ENCODE measurements around the gene COPZ1. TPM values are rescaled to one million over a fixed set of nuclear protein-coding genes. Genes with fewer than 3 reads are reported as not detected.
A peak's percentile ranks its signal among the peaks of the same experiment; 100 is the strongest.

COPZ1 gene
- total RNA-seq, 1 donor from 2014 or later: 219 TPM

DNA sequence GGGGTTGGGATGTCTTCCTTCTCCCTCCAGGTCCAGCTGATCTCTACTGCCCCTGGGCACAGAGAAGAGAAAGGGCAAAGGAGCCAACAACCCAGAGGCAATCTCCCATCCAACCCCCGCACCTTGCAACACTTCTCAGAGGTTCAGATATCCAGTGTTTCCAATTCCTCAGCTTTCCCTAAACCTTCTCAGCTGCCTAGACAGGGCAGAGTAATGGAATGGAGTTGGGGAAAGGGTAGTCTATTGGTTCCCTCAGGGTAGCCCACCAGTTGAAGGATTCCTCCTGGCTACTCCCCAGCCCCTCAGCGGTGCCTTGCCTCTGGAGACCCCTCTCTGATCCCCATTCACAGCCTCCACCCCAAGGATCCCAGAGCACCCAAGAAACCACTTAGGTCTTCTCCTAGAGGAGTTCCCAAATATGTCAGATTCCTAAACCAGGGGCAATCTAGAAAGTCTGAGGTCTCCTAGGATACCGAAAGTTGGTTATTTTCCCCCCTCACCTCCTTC is 24.7 kb upstream of the COPZ1 start:
- H3K27me3 Mint-ChIP-seq (ENCODE audit: insufficient read depth, low read depth): peaks cover 11% of the 10 kb centered on the region
- Histone ChIP-seq H3K27me3 (no peaks in the 10 kb centered on the region), H3K79me2 (ENCODE audit: low read depth) (peaks cover 5% of the 10 kb centered on the region), H3K4me1 (peaks cover 42% of the 10 kb centered on the region), H3F3A (ENCODE audit: low read depth) (peaks cover 33% of the 10 kb centered on the region), H3K9me3 (ENCODE audit: low read depth) (no peaks in the 10 kb centered on the region), H4K20me1 (ENCODE audit: low read depth) (no peaks in the 10 kb centered on the region), H3K4me3 (peak overlapping the region; percentile 40), H3K4me2 (peak overlapping the region; percentile 80), H3K36me3 (no peaks in the 10 kb centered on the region), H2AFZ (replicated peaks) (peak overlapping the region; percentile 89), H3K9ac (peak overlapping the region; percentile 42), H3K27ac (no peak overlapping the region)
- peaks cover 37% of the 10 kb centered on the region for H3K4me1 Mint-ChIP-seq
- no peak for TF ChIP-seq EZH2phosphoT487 (IDR thresholded peaks at IDR 0.05)
- no peak for TF ChIP-seq EZH2 (IDR thresholded peaks at IDR 0.05)
- no peak for TF ChIP-seq CTCF (IDR thresholded peaks at IDR 0.05)
- no peaks in the 10 kb centered on the region for H3K36me3 Mint-ChIP-seq
- no peaks in the 10 kb centered on the region for H3K9me3 Mint-ChIP-seq
- no peak for DNase-seq (ENCODE audit: low spot score)
- peak overlapping the region; percentile 79 for H3K4me3 Mint-ChIP-seq
- peak overlapping the region; percentile 76 for H3K27ac Mint-ChIP-seq

DNA sequence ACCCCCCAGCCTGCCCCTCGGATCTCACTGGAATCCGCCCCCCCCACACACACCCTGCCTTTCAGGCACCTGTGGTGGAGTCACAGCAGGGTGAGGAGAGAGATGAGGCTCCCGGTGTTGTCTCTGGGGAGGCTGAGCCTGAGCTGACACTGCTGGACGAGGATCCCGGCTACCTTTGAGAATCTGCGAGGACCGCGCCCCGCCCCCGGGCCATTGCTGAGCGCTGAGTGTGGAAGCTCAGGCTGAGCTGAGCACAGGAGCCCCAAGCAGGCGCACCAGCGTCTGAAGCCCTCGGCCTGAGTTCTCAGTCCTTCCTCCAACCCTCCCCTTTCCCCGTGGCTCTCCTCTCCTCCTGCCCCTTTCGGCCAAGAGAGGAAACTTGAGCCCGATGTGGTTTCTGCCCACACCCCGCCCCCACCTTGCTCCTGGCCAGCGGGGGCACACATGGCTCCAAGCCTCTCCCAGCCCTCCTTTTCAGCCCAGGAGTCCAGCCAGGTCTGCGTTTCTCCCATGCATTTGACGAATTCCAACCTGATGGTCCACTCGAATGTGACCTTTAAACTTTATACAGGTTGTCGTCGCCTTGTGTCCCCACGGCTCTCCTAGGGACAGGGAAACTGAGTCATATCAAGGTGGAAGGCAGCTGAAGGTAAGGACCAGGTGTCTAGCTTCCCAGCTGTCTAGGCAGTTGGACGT is 24.1 kb upstream of the COPZ1 start, which contains the start of gene NFE2:
TSS of gene NFE2 (minus strand) at position 284 of the 696 bp plus-strand sequence. CDS start 5,767 bp downstream, outside the sequence.
- peak within 1 kb of the TSS; percentile 80 for H3K4me2 ChIP-seq
- H4K20me1 ChIP-seq (ENCODE audit: low read depth): no peaks in the 10 kb centered on the region
- H3K27ac ChIP-seq: peak within 1 kb of the TSS; percentile 74
- no peaks in the 10 kb centered on the region for H3K9me3 ChIP-seq (ENCODE audit: low read depth)
- H3K4me1 ChIP-seq: peaks cover 42% of the 10 kb centered on the region
- peak; percentile 94 for DNase-seq (ENCODE audit: low spot score)
- H3K4me3 ChIP-seq: peak within 1 kb of the TSS; percentile 40
- peaks cover 29% of the 10 kb centered on the region for H3F3A ChIP-seq (ENCODE audit: low read depth)
- H3K9ac ChIP-seq: peak within 1 kb of the TSS; percentile 42
- no peaks in the 10 kb centered on the region for H3K27me3 ChIP-seq
- TF ChIP-seq EZH2 (IDR thresholded peaks at IDR 0.05) (no peak), CTCF (IDR thresholded peaks at IDR 0.05) (no peak), EZH2phosphoT487 (IDR thresholded peaks at IDR 0.05) (no peak)
- no peaks in the 10 kb centered on the region for H3K9me3 Mint-ChIP-seq
- peak within 1 kb of the TSS; percentile 76 for H3K27ac Mint-ChIP-seq
- H3K36me3 Mint-ChIP-seq: no peaks in the 10 kb centered on the region
- H3K4me1 Mint-ChIP-seq: peaks cover 34% of the 10 kb centered on the region
- no peaks in the 10 kb centered on the region for H3K36me3 ChIP-seq
- peaks cover 11% of the 10 kb centered on the region for H3K27me3 Mint-ChIP-seq (ENCODE audit: insufficient read depth, low read depth)
- peaks cover 5% of the 10 kb centered on the region for H3K79me2 ChIP-seq (ENCODE audit: low read depth)
- peak within 1 kb of the TSS; percentile 89 for H2AFZ ChIP-seq (replicated peaks)
- H3K4me3 Mint-ChIP-seq: peak within 1 kb of the TSS; percentile 79

DNA sequence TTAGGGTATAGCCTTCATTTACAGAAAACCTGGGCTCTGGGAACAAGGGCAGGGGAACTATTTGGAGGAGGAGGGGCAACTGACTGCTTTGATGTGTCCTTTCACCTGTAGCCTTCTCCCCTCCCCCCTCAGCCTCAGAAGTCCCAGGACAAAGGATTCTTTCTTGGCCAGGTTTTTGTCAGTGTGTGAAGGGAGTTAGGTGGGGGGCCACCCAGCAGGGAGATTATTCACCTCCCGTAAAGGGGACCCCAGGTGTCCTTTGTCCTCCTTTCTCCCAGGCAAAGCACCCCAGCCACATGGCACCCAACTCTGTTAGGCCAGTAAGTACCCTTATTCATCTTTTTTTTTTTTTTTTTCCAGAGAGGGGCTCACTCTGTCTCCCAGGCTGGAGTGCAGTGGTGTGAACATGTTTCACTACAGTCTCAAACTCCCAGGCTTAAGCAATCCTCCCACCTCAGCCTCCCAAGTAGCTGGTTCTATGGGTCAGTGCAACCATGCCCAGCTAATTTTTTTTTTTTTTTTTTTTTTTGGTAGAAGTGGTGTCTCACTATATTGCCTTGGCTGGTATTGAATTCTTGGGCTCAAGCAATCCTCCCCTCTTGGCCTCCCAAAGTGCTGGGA is 23.4 kb upstream of the COPZ1 start:
- H3K4me2 ChIP-seq: peak overlapping the region; percentile 80
- no peaks in the 10 kb centered on the region for H3K27me3 ChIP-seq
- TF ChIP-seq EZH2phosphoT487 (IDR thresholded peaks at IDR 0.05): no peak
- TF ChIP-seq EZH2 (IDR thresholded peaks at IDR 0.05): no peak
- TF ChIP-seq CTCF (IDR thresholded peaks at IDR 0.05): no peak
- H3K36me3 Mint-ChIP-seq: no peaks in the 10 kb centered on the region
- peaks cover 34% of the 10 kb centered on the region for H3K4me1 Mint-ChIP-seq
- peak; percentile 44 for DNase-seq (ENCODE audit: low spot score)
- no peaks in the 10 kb centered on the region for H4K20me1 ChIP-seq (ENCODE audit: low read depth)
- no peaks in the 10 kb centered on the region for H3K36me3 ChIP-seq
- H3K27ac Mint-ChIP-seq: no peak overlapping the region
- H3K4me1 ChIP-seq: peaks cover 42% of the 10 kb centered on the region
- no peak overlapping the region for H3K9ac ChIP-seq
- peak overlapping the region; percentile 74 for H3K27ac ChIP-seq
- no peaks in the 10 kb centered on the region for H3K9me3 ChIP-seq (ENCODE audit: low read depth)
- peaks cover 28% of the 10 kb centered on the region for H3F3A ChIP-seq (ENCODE audit: low read depth)
- no peaks in the 10 kb centered on the region for H3K9me3 Mint-ChIP-seq
- peak overlapping the region; percentile 89 for H2AFZ ChIP-seq (replicated peaks)
- H3K4me3 ChIP-seq: peak overlapping the region; percentile 40
- peaks cover 5% of the 10 kb centered on the region for H3K79me2 ChIP-seq (ENCODE audit: low read depth)
- peaks cover 11% of the 10 kb centered on the region for H3K27me3 Mint-ChIP-seq (ENCODE audit: insufficient read depth, low read depth)
- H3K4me3 Mint-ChIP-seq: no peak overlapping the region
